HL-60 (cell line): Measurements from ENCODE around the gene POT1.

Source experiments
- DNase-seq, 2 experiments: peaks; one replicate each; pipeline ENCODE4 v3.0.0-alpha.2; 2010 to 2020; ENCODE audit warnings: low read depth in 1 of 2, low spot score in 1 of 2
- H3K27ac ChIP-seq: fragments of 250-450 bp; sonication (Bioruptor Pico); replicated peaks from 2 replicates; pipeline ENCODE4 v1.5.1; 2020; ENCODE audit warnings: mild to moderate bottlenecking, moderate library complexity
- H3K27me3 ChIP-seq: fragments of 250-450 bp; sonication (Bioruptor Pico); 2 replicates; pipeline ENCODE4 v1.5.1; 2021; ENCODE audit warnings: mild to moderate bottlenecking, moderate library complexity; ENCODE audit not compliant: insufficient read depth, poor library complexity, severe bottlenecking
- H3K4me3 ChIP-seq: replicated peaks from 2 replicates; pipeline ENCODE4 v1.5.1; 2011; ENCODE audit warnings: mild to moderate bottlenecking, control low read depth, low read length; ENCODE audit not compliant: insufficient read depth
- GABPA ChIP-seq: IDR thresholded peaks from 2 replicates; pipeline ENCODE4 v1.6.1; 2012; ENCODE audit warnings: low read depth
- POLR2AphosphoS5 ChIP-seq: IDR thresholded peaks from 2 replicates; pipeline ENCODE4 v1.6.1; 2012; ENCODE audit warnings: low read depth
- SPI1 ChIP-seq: IDR thresholded peaks from 2 replicates; pipeline ENCODE4 v1.6.1; 2012; ENCODE audit warnings: low read depth, mild to moderate bottlenecking, borderline replicate concordance
- TF ChIP-seq, protein P1 (sequence below): IDR thresholded peaks from 2 replicates; pipeline ENCODE4 v1.6.1; 2012; ENCODE audit warnings: low read depth; ENCODE audit not compliant: insufficient replicate concordance
- TF ChIP-seq, protein P2 (sequence below): IDR thresholded peaks from one replicate; pipeline ENCODE4 v1.5.1; 2011; ENCODE audit warnings: low read length, control low read depth, inconsistent platforms; ENCODE audit not compliant: insufficient read depth

The POT1 gene

DNA sequence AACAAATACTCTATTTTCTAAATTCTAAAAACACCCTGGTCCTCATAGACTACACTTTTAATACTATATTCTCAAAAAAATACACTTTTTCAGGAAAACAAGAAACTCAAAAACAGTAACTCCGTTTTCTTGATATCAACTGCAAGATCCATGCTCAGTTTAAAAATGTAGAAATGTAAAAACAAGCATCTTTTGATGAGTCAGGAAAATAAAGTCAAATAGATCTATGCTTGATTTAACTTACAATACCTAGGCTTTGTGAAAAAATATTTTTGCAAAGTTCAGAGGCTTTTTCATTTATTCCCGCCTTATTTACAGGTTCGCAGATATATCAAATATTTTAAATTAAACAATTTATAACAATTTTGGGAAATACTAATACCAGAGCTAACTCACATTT lies 33.6 kb downstream of the POT1 start:
- Histone ChIP-seq H3K27ac (no peak overlapping the region), H3K4me3 (no peak overlapping the region), H3K27me3 (no peaks in the 10 kb centered on the region)
- TF ChIP-seq, protein P1, sequence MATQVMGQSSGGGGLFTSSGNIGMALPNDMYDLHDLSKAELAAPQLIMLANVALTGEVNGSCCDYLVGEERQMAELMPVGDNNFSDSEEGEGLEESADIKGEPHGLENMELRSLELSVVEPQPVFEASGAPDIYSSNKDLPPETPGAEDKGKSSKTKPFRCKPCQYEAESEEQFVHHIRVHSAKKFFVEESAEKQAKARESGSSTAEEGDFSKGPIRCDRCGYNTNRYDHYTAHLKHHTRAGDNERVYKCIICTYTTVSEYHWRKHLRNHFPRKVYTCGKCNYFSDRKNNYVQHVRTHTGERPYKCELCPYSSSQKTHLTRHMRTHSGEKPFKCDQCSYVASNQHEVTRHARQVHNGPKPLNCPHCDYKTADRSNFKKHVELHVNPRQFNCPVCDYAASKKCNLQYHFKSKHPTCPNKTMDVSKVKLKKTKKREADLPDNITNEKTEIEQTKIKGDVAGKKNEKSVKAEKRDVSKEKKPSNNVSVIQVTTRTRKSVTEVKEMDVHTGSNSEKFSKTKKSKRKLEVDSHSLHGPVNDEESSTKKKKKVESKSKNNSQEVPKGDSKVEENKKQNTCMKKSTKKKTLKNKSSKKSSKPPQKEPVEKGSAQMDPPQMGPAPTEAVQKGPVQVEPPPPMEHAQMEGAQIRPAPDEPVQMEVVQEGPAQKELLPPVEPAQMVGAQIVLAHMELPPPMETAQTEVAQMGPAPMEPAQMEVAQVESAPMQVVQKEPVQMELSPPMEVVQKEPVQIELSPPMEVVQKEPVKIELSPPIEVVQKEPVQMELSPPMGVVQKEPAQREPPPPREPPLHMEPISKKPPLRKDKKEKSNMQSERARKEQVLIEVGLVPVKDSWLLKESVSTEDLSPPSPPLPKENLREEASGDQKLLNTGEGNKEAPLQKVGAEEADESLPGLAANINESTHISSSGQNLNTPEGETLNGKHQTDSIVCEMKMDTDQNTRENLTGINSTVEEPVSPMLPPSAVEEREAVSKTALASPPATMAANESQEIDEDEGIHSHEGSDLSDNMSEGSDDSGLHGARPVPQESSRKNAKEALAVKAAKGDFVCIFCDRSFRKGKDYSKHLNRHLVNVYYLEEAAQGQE: no peak
- no peak for TF ChIP-seq SPI1
- no peak for TF ChIP-seq POLR2AphosphoS5
- TF ChIP-seq, protein P2, sequence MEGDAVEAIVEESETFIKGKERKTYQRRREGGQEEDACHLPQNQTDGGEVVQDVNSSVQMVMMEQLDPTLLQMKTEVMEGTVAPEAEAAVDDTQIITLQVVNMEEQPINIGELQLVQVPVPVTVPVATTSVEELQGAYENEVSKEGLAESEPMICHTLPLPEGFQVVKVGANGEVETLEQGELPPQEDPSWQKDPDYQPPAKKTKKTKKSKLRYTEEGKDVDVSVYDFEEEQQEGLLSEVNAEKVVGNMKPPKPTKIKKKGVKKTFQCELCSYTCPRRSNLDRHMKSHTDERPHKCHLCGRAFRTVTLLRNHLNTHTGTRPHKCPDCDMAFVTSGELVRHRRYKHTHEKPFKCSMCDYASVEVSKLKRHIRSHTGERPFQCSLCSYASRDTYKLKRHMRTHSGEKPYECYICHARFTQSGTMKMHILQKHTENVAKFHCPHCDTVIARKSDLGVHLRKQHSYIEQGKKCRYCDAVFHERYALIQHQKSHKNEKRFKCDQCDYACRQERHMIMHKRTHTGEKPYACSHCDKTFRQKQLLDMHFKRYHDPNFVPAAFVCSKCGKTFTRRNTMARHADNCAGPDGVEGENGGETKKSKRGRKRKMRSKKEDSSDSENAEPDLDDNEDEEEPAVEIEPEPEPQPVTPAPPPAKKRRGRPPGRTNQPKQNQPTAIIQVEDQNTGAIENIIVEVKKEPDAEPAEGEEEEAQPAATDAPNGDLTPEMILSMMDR: no peak
- TF ChIP-seq GABPA: no peak
- DNase-seq: no peak

DNA sequence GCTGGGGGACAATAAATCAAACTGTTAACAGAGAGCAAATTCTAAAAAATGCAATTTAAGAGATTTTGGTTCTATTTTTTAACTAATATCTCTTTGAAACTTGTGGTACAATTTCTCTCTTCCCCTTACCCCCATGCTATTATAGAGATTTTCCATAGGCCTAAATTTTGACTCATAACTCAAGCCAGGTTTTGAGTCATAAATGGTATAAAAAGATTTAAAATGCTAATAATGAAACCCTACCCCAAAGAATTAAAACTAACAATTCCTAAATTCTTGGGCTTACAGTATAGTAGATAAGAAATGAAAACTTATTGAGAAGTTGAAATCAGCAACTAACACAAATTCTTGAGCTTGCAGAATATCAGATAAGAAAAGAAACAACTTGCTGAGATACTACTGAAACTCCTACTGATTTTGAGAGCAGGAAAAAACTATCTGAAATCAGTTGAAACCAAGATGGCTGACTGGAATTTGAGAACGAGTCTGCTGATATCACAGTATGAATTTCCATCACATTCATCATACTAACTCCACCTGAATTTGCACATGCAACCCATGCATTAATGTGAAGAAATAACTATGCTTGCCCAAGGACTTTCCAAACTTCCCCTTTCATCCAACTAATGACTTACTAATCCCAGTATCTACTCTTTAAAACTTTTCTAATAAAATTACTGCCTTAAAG lies 36.3 kb downstream of the POT1 start:
- TF ChIP-seq, protein P1: no peak
- no peak for TF ChIP-seq GABPA
- no peak overlapping the region for H3K4me3 ChIP-seq
- no peaks in the 10 kb centered on the region for H3K27me3 ChIP-seq
- DNase-seq: peak in 1 of 2 experiments; percentile 18
- no peak overlapping the region for H3K27ac ChIP-seq

DNA sequence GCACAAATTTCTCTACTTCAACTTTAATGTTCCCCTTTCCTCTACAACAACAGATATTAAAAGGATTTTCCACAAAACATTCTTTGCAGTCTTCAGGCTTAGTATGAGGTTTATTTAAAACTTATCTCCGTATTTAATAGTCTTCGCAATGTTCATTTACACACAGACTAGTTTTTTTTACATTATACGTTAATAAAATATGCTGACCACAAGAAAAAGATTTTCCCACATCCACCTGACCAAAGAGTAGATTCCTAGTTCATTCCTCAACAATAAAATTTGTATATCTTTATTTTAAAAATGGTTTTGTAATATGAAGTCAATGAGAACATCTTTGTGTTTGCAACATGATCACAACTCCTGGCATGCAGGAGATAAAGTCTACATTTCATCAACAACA lies 42.4 kb downstream of the POT1 start:
- no peaks in the 10 kb centered on the region for H3K27me3 ChIP-seq
- no peak overlapping the region for H3K27ac ChIP-seq
- no peak for DNase-seq
- TF ChIP-seq, protein P2: no peak
- TF ChIP-seq POLR2AphosphoS5 (no peak), SPI1 (no peak), GABPA (no peak)
- TF ChIP-seq, protein P1: no peak
- H3K4me3 ChIP-seq: no peak overlapping the region
